OCI-LY3 (cell line): ENCODE results near the gene DCTN4.

Source experiments
- H2AFZ ChIP-seq: fragments of 200-600, 300-600 bp; shearing (Covaris generic); 2 replicates; pipeline ENCODE4 v1.6.0; 2014; ENCODE audit warnings: antibody characterized with exemption, low read depth, low read length
- H3K27ac ChIP-seq: fragments of 200-600, 300-600 bp; sonication (generic); 2 replicates; pipeline ENCODE4 v1.5.1; 2014; ENCODE audit warnings: mild to moderate bottlenecking, low read length, moderate library complexity, mixed read lengths
- H3K27me3 ChIP-seq: fragments of 200-600, 300-600 bp; sonication (generic); 2 replicates; pipeline ENCODE4 v1.6.1; 2014; ENCODE audit warnings: low read depth, low read length, mixed read lengths
- H3K36me3 ChIP-seq: fragments of 200-600, 300-600 bp; sonication (generic); replicated peaks from 2 replicates; pipeline ENCODE3; 2014; ENCODE audit warnings: low read depth, low read length, mixed read lengths
- H3K4me1 ChIP-seq: fragments of 300-600, 200-600 bp; sonication (generic); 2 replicates; pipeline ENCODE4 v1.6.1; 2014; ENCODE audit warnings: low read length, mixed read lengths
- H3K4me2 ChIP-seq: fragments of 200-600, 300-600 bp; sonication (generic); 2 replicates; pipeline ENCODE4 v1.6.1; 2014; ENCODE audit warnings: low read length, mixed read lengths
- H3K4me3 ChIP-seq: fragments of 300-600, 200-600 bp; sonication (generic); 2 replicates; pipeline ENCODE4 v1.5.1; 2014; ENCODE audit warnings: antibody characterized with exemption, mild to moderate bottlenecking, low read length, moderate library complexity
- H3K79me2 ChIP-seq: fragments of 300-600, 200-600 bp; shearing (Covaris generic); 2 replicates; pipeline ENCODE4 v1.6.1; 2014; ENCODE audit warnings: mild to moderate bottlenecking, low read length, mixed read lengths
- H3K9ac ChIP-seq: fragments of 300-600, 200-600 bp; shearing (Covaris generic); 2 replicates; pipeline ENCODE4 v1.6.0; 2014; ENCODE audit warnings: mild to moderate bottlenecking, low read length, moderate library complexity
- H3K9me3 ChIP-seq: fragments of 200-600, 300-600 bp; shearing (Covaris generic); 2 replicates; pipeline ENCODE4 v1.6.1; 2014; ENCODE audit warnings: low read length, mixed read lengths; ENCODE audit not compliant: insufficient read depth
- H4K20me1 ChIP-seq: fragments of 200-600, 300-600 bp; sonication (generic); 2 replicates; pipeline ENCODE4 v1.6.1; 2016; ENCODE audit warnings: low read length, mixed read lengths; ENCODE audit not compliant: insufficient read depth
- EZH2phosphoT487 ChIP-seq: fragments of 200-600 bp; shearing (Covaris generic); IDR thresholded peaks from 2 replicates; pipeline ENCODE4 v1.6.1; 2018; ENCODE audit warnings: antibody characterized with exemption, mixed run types, low read depth
- TF ChIP-seq, protein P1 (sequence below): fragments of 200-600, 300-600 bp; sonication (generic); IDR thresholded peaks from 2 replicates; pipeline ENCODE4 v1.5.1; 2014; ENCODE audit warnings: antibody characterized with exemption, low read length, low read depth

The DCTN4 gene

DNA sequence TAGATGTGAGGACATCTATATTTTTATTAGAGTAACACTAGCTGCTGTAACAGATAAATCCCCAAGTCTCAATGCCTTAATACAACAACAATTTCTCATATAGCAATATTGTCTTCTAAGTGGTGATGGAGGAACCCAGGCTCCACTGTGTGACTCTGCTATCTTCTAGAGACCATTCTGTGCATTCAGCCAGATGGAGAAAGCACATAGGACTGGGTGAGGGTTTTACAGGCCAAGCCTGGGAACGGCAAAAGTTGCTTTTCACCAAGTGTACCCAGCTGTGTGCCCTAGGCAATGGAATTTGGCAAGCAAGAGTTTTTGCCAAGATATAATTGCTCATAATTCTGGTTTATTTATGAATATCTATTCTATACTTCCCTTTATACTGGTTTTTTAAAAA, 69.7 kb downstream of the DCTN4 start:
- Histone ChIP-seq H3K36me3 (peaks cover 29% of the 10 kb centered on the region), H3K4me1 (no peaks in the 10 kb centered on the region), H3K4me3 (no peak overlapping the region), H2AFZ (no peak overlapping the region), H3K79me2 (no peaks in the 10 kb centered on the region), H4K20me1 (no peaks in the 10 kb centered on the region), H3K4me2 (no peak overlapping the region), H3K27me3 (no peaks in the 10 kb centered on the region), H3K9ac (no peak overlapping the region), H3K27ac (no peak overlapping the region), H3K9me3 (no peaks in the 10 kb centered on the region)
- no peak for TF ChIP-seq EZH2phosphoT487
- TF ChIP-seq, protein P1, sequence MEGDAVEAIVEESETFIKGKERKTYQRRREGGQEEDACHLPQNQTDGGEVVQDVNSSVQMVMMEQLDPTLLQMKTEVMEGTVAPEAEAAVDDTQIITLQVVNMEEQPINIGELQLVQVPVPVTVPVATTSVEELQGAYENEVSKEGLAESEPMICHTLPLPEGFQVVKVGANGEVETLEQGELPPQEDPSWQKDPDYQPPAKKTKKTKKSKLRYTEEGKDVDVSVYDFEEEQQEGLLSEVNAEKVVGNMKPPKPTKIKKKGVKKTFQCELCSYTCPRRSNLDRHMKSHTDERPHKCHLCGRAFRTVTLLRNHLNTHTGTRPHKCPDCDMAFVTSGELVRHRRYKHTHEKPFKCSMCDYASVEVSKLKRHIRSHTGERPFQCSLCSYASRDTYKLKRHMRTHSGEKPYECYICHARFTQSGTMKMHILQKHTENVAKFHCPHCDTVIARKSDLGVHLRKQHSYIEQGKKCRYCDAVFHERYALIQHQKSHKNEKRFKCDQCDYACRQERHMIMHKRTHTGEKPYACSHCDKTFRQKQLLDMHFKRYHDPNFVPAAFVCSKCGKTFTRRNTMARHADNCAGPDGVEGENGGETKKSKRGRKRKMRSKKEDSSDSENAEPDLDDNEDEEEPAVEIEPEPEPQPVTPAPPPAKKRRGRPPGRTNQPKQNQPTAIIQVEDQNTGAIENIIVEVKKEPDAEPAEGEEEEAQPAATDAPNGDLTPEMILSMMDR = no peak

GRCh38 chr5:150676578-150676977, 82.2 kb downstream of the DCTN4 start:
- Histone ChIP-seq H3K27ac (no peak overlapping the region), H3K36me3 (no peaks in the 10 kb centered on the region), H3K4me1 (no peaks in the 10 kb centered on the region), H3K9me3 (no peaks in the 10 kb centered on the region), H2AFZ (no peak overlapping the region), H3K4me3 (no peak overlapping the region), H3K9ac (no peak overlapping the region), H3K27me3 (no peaks in the 10 kb centered on the region), H3K79me2 (no peaks in the 10 kb centered on the region), H3K4me2 (no peak overlapping the region), H4K20me1 (no peaks in the 10 kb centered on the region)
- TF ChIP-seq EZH2phosphoT487 = no peak
- TF ChIP-seq, protein P1 = no peak

GRCh38 chr5:150675069-150675468, 83.7 kb downstream of the DCTN4 start:
- H3K27me3 ChIP-seq = no peaks in the 10 kb centered on the region
- no peak overlapping the region for H2AFZ ChIP-seq
- H3K4me3 ChIP-seq = no peak overlapping the region
- H3K27ac ChIP-seq = no peak overlapping the region
- no peaks in the 10 kb centered on the region for H3K9me3 ChIP-seq
- no peak overlapping the region for H3K4me2 ChIP-seq
- H3K4me1 ChIP-seq = no peaks in the 10 kb centered on the region
- no peaks in the 10 kb centered on the region for H3K36me3 ChIP-seq
- H3K79me2 ChIP-seq = no peaks in the 10 kb centered on the region
- no peak overlapping the region for H3K9ac ChIP-seq
- no peaks in the 10 kb centered on the region for H4K20me1 ChIP-seq
- TF ChIP-seq EZH2phosphoT487 = no peak
- TF ChIP-seq, protein P1 = no peak

- TF ChIP-seq EZH2phosphoT487 = no peak
- TF ChIP-seq, protein P1 = no peak
- Histone ChIP-seq H3K27me3 (no peaks in the 10 kb centered on the region), H3K4me1 (no peaks in the 10 kb centered on the region), H3K4me3 (no peak overlapping the region), H2AFZ (no peak overlapping the region), H3K36me3 (no peaks in the 10 kb centered on the region), H3K9ac (no peak overlapping the region), H3K4me2 (no peak overlapping the region), H3K9me3 (no peaks in the 10 kb centered on the region), H3K79me2 (no peaks in the 10 kb centered on the region), H3K27ac (no peak overlapping the region), H4K20me1 (no peaks in the 10 kb centered on the region)
Observed at GRCh38 chr5:150674341-150674821, 84.4 kb downstream of the DCTN4 start.
